Muscle of leg (tissue), 11 donors: ENCODE results near the gene FKBP8. TPM values are rescaled to one million over a fixed set of nuclear protein-coding genes. Genes with fewer than 3 reads are reported as not detected.
"Not testable (repeated sequence)": the region's sequence is repeated elsewhere in the genome, so short reads cannot be mapped to it uniquely, and the experiment has no call there.

ENCODE experiments used
- DNase-seq: peaks from one replicate; pipeline ENCODE4 v3.0.0; 2013
- H3K27ac ChIP-seq: one replicate; pipeline ENCODE4 v1.5.1; 2013; ENCODE audit warnings: mild to moderate bottlenecking, low read length, control low read depth
- H3K27me3 ChIP-seq: one replicate; pipeline ENCODE4 v1.6.1; 2013; ENCODE audit warnings: low read length; ENCODE audit not compliant: control insufficient read depth, insufficient read depth
- H3K36me3 ChIP-seq: one replicate; pipeline ENCODE4 v1.6.1; 2013; ENCODE audit warnings: low read length; ENCODE audit not compliant: control insufficient read depth, insufficient read depth
- H3K4me1 ChIP-seq: one replicate; pipeline ENCODE4 v1.6.1; 2013; ENCODE audit warnings: low read length; ENCODE audit not compliant: control insufficient read depth, insufficient read depth
- H3K4me3 ChIP-seq: one replicate; pipeline ENCODE4 v1.5.1; 2013; ENCODE audit warnings: low read length, control low read depth
- H3K9me3 ChIP-seq: replicated peaks from 2 replicates; pipeline ENCODE4 v1.6.1; 2013; ENCODE audit warnings: low read depth, low read length; ENCODE audit not compliant: control insufficient read depth
- WGBS: methylation state at CpG from one replicate; pipeline ENCODE4 v1.1.5; 2013; ENCODE audit warnings: missing lambda C conversion rate; ENCODE audit not compliant: insufficient coverage; 5-methylcytosine and 5-hydroxymethylcytosine counted together
- polyA plus RNA-seq, 8 donors: library from polyadenylated mRNA; unstranded; fragments of 120-200 nt; gene quantifications; one replicate each; pipeline versions ENCODE4 v1.2.1 to v1.2.3, GENCODE V29; 2013; ENCODE audit warnings: inconsistent platforms in 1 of 8, low replicate concordance in 1 of 8; ENCODE audit not compliant: insufficient read length in 8 of 8, insufficient read depth in 1 of 8
- total RNA-seq: library from RNA; stranded (reverse); fragments of 120-200 nt; gene quantifications from one replicate; pipeline ENCODE4 v1.2.4, GENCODE V29; 2013

Gene FKBP8
- total and polyA plus RNA-seq, 9 donors: 98.8 to 150 (median 136) TPM

GRCh38 chr19:18522862-18523440 is 20.4 kb downstream of the FKBP8 start:
- Histone ChIP-seq H3K4me1 (peaks cover 28% of the 10 kb centered on the region), H3K4me3 (peak overlapping the region; percentile 21), H3K27ac (peak overlapping the region; percentile 95)
- H3K9me3 ChIP-seq, H3K27me3 ChIP-seq, DNase-seq, H3K36me3 ChIP-seq: not testable (repeated sequence)
- 71% methylated on average over 9 of the region's 19 CpGs for WGBS

GRCh38 chr19:18522124-18522861 is 21.1 kb downstream of the FKBP8 start:
- peak; percentile 100 for DNase-seq
- under 1% methylated on average over 43 of the region's 51 CpGs for WGBS
- H3K9me3 ChIP-seq: no peaks in the 10 kb centered on the region
- no peaks in the 10 kb centered on the region for H3K36me3 ChIP-seq
- H3K27ac ChIP-seq: peak overlapping the region; percentile 95
- no peaks in the 10 kb centered on the region for H3K27me3 ChIP-seq
- peaks cover 28% of the 10 kb centered on the region for H3K4me1 ChIP-seq
- peak overlapping the region; percentile 21 for H3K4me3 ChIP-seq

GRCh38 chr19:18521692-18522123 is 21.7 kb downstream of the FKBP8 start, which contains the start of gene ELL:
Gene ELL (minus strand): TSS chr19:18522070. CDS start chr19:18522055, 15 bp downstream.
- Histone ChIP-seq H3K27me3 (no peaks in the 10 kb centered on the region), H3K36me3 (no peaks in the 10 kb centered on the region), H3K9me3 (no peaks in the 10 kb centered on the region), H3K27ac (peak within 1 kb of the TSS; percentile 99), H3K4me3 (peak within 1 kb of the TSS; percentile 92), H3K4me1 (peaks cover 30% of the 10 kb centered on the region)
- under 1% methylated on average over 52 of the region's 52 CpGs for WGBS
- no peak for DNase-seq

- peaks cover 36% of the 10 kb centered on the region for H3K4me1 ChIP-seq
- H3K4me3 ChIP-seq: peak overlapping the region; percentile 92
- H3K9me3 ChIP-seq: no peaks in the 10 kb centered on the region
- H3K36me3 ChIP-seq: no peaks in the 10 kb centered on the region
- no peaks in the 10 kb centered on the region for H3K27me3 ChIP-seq
- peak overlapping the region; percentile 99 for H3K27ac ChIP-seq
- under 1% methylated on average over 31 of the region's 41 CpGs for WGBS
- DNase-seq: peak; percentile 63
Measured at GRCh38 chr19:18520848-18521691, 22.3 kb downstream of the FKBP8 start.

- peaks cover 44% of the 10 kb centered on the region for H3K4me1 ChIP-seq
- peak overlapping the region; percentile 92 for H3K4me3 ChIP-seq
- H3K27ac ChIP-seq: peak overlapping the region; percentile 99
- H3K27me3 ChIP-seq: no peaks in the 10 kb centered on the region
- no peaks in the 10 kb centered on the region for H3K9me3 ChIP-seq
- 16% methylated on average over 10 of the region's 22 CpGs for WGBS
- H3K36me3 ChIP-seq: no peaks in the 10 kb centered on the region
- DNase-seq: peak; percentile 85
Measured at GRCh38 chr19:18519962-18520847, 23.2 kb downstream of the FKBP8 start.

GRCh38 chr19:18518639-18519038 is 24.7 kb downstream of the FKBP8 start:
- H3K4me1 ChIP-seq: peaks cover 56% of the 10 kb centered on the region
- 98% methylated on average over 7 of the region's 9 CpGs for WGBS
- H3K9me3 ChIP-seq: no peaks in the 10 kb centered on the region
- DNase-seq: no peak
- no peak overlapping the region for H3K27ac ChIP-seq
- no peak overlapping the region for H3K4me3 ChIP-seq
- H3K27me3 ChIP-seq: no peaks in the 10 kb centered on the region
- H3K36me3 ChIP-seq: no peaks in the 10 kb centered on the region

GRCh38 chr19:18517606-18518005 is 25.8 kb downstream of the FKBP8 start:
- Histone ChIP-seq H3K9me3 (no peaks in the 10 kb centered on the region), H3K4me1 (peaks cover 60% of the 10 kb centered on the region), H3K27ac (no peak overlapping the region), H3K36me3 (no peaks in the 10 kb centered on the region), H3K4me3 (no peak overlapping the region), H3K27me3 (no peaks in the 10 kb centered on the region)
- WGBS: 96% methylated on average over 2 of the region's 4 CpGs
- no peak for DNase-seq

- no peak for DNase-seq
- Histone ChIP-seq H3K27me3 (no peaks in the 10 kb centered on the region), H3K4me1 (peaks cover 56% of the 10 kb centered on the region), H3K4me3 (no peak overlapping the region), H3K9me3 (no peaks in the 10 kb centered on the region), H3K36me3 (no peaks in the 10 kb centered on the region), H3K27ac (no peak overlapping the region)
- WGBS: 63% methylated on average over 4 of the region's 5 CpGs
Measured at GRCh38 chr19:18515959-18516358, 27.4 kb downstream of the FKBP8 start.

- no peaks in the 10 kb centered on the region for H3K36me3 ChIP-seq
- 67% methylated on average over 12 of the region's 17 CpGs for WGBS
- H3K9me3 ChIP-seq: no peaks in the 10 kb centered on the region
- peak overlapping the region; percentile 77 for H3K27ac ChIP-seq
- H3K4me1 ChIP-seq: peaks cover 48% of the 10 kb centered on the region
- H3K4me3 ChIP-seq: no peak overlapping the region
- no peaks in the 10 kb centered on the region for H3K27me3 ChIP-seq
- peak; percentile 58 for DNase-seq
Measured at GRCh38 chr19:18514800-18515682, 28.3 kb downstream of the FKBP8 start.
